Right lobe of liver (tissue), 6 donors: ENCODE results near the gene OBP2B. TPM values are rescaled to one million over a fixed set of nuclear protein-coding genes. Genes with fewer than 3 reads are reported as not detected.
"Not testable (repeated sequence)": the region's sequence is repeated elsewhere in the genome, so short reads cannot be mapped to it uniquely, and the experiment has no call there.

Source experiments
- ATAC-seq, 4 donors: fragments of 200-7000 bp; cut with Tn5 transposase; one replicate each; pipeline ENCODE4 v1.9.1; 2020; ENCODE audit warnings: mild to moderate bottlenecking in 4 of 4, moderate library complexity in 4 of 4
- DNase-seq, 3 donors: peaks; one replicate each; pipeline ENCODE4 v3.0.0-alpha.2; 2020
- H3K27ac ChIP-seq, 3 donors: fragments of 200-600 bp; one replicate each; pipeline ENCODE4 v1.8.0; 2022
- H3K27me3 ChIP-seq, 2 donors: fragments of 200-600 bp; one replicate each; pipeline ENCODE4 v1.8.0; 2022
- H3K36me3 ChIP-seq, 4 donors: fragments of 200-600 bp; sonication (generic) in 1 of 4; one replicate each; pipeline versions ENCODE4 v1.5.1 to v1.8.0; 2017 to 2022; ENCODE audit warnings: control low read depth in 1 of 4
- H3K4me1 ChIP-seq, 4 donors: fragments of 200-600 bp; sonication (generic) in 1 of 4; one replicate each; pipeline versions ENCODE4 v1.5.1 to v1.8.0; 2017 to 2022; ENCODE audit warnings: control low read depth in 1 of 4
- H3K4me3 ChIP-seq, 3 donors: fragments of 200-600 bp; one replicate each; pipeline ENCODE4 v1.8.0; 2022
- H3K9me3 ChIP-seq, 4 donors: fragments of 200-600 bp; sonication (generic) in 1 of 4; one replicate each; pipeline versions ENCODE4 v1.5.1 to v1.8.0; 2017 to 2022; ENCODE audit warnings: control low read depth in 1 of 4
- POLR2A ChIP-seq: fragments of 450-650 bp; IDR thresholded peaks from one replicate; pipeline ENCODE4 v1.6.1; 2017; ENCODE audit warnings: antibody characterized with exemption, mild to moderate bottlenecking
- WGBS: methylation state at CpG from one replicate; pipeline ENCODE4 v1.1.6; 2018; ENCODE audit warnings: low coverage, low lambda C conversion rate; ENCODE audit not compliant: insufficient coverage; ENCODE audit errors: missing lambda C conversion rate; 5-methylcytosine and 5-hydroxymethylcytosine counted together
- intact Hi-C, 2 donors: fragments of 100-400 bp; cut with DNase I; formaldehyde crosslinking; loops; one replicate each; pipeline versions ENCODE4 v1.11.2 to v1.14.1; 2022
- total RNA-seq, 6 experiments: library from RNA; depleted of rRNA in 2 of 6; stranded (reverse); fragments of >200 nt in 2 of 6; fragmentation: NEBNext Ultra II Directional in 3 of 6; extraction: Animal tissue kit (Norgen Biotek cat#: 25700) in 3 of 6; gene quantifications; one replicate each; pipeline versions ENCODE4 v1.1.0 to v1.2.4, GENCODE V29; 2016 to 2023
- TF ChIP-seq, protein P1 (sequence below), 4 donors: fragments of 200-600 bp in 3 of 4; fragments of 450-650 bp in 1 of 4; IDR thresholded peaks; one replicate each; pipeline versions ENCODE4 v1.5.1 to v1.8.0; 2016 to 2022; ENCODE audit warnings: antibody characterized with exemption in 4 of 4, mild to moderate bottlenecking in 2 of 4
- donor health status: DM: no; HTN: yes; CAD: no.
- donor health status: DM: no; HTN: no; CAD: no.
- donor health status: DM: no; HTN: no; CAD: no.
- donor health status: DM: no; HTN: yes; CAD: no.
- donor health status: DM: no; HTN: yes; CAD: no.

The OBP2B gene
- total RNA-seq, 6 experiments from 2014 or later, result not detected

DNA sequence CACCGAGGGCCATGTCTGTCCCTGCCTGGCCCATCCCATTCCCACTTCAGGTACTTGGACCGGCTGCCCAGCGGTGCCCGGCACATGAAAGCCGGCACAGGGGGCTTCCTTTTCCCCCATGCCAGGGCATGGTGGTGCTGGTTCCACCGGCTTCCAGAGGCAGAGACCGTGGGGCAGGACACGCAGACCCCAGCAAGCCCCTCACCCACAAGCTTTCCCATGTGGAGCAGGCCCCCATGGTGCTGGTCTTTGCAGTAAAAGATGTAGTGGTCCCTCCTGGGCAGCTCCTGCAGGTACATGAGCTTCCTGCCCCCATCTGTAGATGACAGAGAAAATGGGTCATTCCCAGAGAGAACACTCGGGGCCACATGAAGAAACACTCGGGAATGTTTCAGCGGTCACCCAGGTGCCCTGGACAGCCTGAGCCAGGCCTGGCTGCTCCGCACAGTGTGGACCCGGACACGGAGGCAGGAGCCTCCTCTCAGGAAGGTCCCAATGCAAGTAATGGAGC, 2.0 kb downstream of the OBP2B start:
- intact Hi-C loops, result no loop called here
- H3K36me3 ChIP-seq, result no peaks in the 10 kb centered on the region
- no CpG with 5 or more reads among the region's 14 CpGs for WGBS
- no peak overlapping the region for H3K27ac ChIP-seq
- H3K27me3 ChIP-seq, result no peaks in the 10 kb centered on the region
- H3K4me1 ChIP-seq, result no peaks in the 10 kb centered on the region
- H3K9me3 ChIP-seq, result no peaks in the 10 kb centered on the region
- H3K4me3 ChIP-seq, result no peak overlapping the region
- ATAC-seq (no peak), DNase-seq (no peak)
- TF ChIP-seq, protein P1, sequence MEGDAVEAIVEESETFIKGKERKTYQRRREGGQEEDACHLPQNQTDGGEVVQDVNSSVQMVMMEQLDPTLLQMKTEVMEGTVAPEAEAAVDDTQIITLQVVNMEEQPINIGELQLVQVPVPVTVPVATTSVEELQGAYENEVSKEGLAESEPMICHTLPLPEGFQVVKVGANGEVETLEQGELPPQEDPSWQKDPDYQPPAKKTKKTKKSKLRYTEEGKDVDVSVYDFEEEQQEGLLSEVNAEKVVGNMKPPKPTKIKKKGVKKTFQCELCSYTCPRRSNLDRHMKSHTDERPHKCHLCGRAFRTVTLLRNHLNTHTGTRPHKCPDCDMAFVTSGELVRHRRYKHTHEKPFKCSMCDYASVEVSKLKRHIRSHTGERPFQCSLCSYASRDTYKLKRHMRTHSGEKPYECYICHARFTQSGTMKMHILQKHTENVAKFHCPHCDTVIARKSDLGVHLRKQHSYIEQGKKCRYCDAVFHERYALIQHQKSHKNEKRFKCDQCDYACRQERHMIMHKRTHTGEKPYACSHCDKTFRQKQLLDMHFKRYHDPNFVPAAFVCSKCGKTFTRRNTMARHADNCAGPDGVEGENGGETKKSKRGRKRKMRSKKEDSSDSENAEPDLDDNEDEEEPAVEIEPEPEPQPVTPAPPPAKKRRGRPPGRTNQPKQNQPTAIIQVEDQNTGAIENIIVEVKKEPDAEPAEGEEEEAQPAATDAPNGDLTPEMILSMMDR (IDR thresholded peaks at IDR 0.05), result no peak
- TF ChIP-seq POLR2A, result no peak

DNA sequence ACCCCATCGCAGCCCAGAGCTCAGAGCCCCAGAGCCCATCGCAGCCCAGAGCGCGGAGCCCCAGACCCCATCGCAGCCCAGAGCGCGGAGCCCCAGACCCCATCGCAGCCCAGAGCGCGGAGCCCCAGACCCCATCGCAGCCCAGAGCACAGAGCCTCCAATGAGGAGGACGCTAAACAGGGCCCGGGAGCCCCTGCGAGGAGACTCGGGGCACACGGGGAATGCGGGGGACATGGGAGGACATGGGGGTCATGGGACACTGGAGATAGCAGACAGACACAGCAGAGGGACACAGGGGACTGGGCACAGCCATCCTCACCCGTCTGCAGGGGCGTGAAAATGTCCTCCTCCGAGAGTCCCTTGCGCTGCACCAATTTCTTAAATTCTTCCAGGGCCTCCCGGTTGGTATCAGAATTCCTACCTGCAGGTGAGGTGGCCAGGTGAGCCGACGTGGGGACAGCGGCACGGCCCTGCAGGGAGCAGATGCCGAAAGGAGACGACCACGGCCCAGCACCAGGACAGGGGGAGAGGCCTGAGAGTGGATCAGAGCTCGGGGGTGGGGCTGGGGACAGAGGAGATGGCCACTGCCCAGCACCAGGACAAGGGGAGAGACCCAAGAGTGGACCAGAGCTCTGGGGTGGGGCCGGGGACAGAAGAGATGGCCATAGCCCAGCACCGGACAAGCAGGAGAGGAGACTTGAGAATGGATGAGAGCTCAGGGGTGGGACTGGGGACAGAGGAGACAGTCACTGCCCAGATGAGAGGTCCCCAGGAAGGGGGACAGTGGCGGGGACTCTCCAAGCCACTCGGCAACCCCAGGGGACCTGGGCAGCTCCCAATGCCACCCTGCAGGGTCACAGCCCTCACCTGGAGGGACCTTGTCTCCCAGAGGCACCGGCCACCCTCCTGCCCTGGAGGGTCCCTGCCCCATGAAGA, 2.8 kb downstream of the OBP2B start:
- 47% methylated on average over 6 of the region's 35 CpGs for WGBS
- no peaks in the 10 kb centered on the region for H3K4me1 ChIP-seq
- DNase-seq (peak in 1 of 3 donors; percentile 31), ATAC-seq (no peak)
- no peaks in the 10 kb centered on the region for H3K9me3 ChIP-seq
- intact Hi-C loops, result no loop called here
- no peaks in the 10 kb centered on the region for H3K27me3 ChIP-seq
- TF ChIP-seq, protein P1 (IDR thresholded peaks at IDR 0.05), result no peak
- no peak for TF ChIP-seq POLR2A
- H3K36me3 ChIP-seq, result no peaks in the 10 kb centered on the region
- H3K27ac ChIP-seq, result no peak overlapping the region
- H3K4me3 ChIP-seq, result no peak overlapping the region

DNA sequence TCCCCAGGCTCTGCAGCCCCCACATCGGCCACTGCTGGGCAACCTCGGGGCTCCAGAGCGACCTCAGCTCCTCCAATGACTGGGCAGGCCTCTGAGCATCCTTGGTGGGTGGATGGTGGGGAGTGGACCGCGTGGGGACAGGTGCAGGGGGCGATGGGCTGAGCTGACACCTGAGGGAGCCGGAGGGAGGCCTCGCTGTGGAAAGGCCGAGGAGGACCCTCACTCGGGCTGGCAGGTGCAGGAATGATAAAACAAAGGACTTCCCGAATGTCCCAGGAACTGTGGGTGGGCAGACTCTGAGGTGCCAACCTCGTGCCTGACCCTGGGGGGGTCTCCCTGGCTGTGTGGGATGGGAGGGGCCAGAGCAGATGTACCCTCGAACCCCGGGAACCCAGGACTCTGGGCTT, 3.6 kb downstream of the OBP2B start:
- H3K9me3 ChIP-seq, H3K27me3 ChIP-seq, ATAC-seq, H3K4me1 ChIP-seq, intact Hi-C loops, H3K36me3 ChIP-seq, H3K27ac ChIP-seq, H3K4me3 ChIP-seq: not testable (repeated sequence)
- DNase-seq, result peak in 1 of 3 donors; percentile 33
- 32% methylated on average over 7 of the region's 14 CpGs for WGBS

DNA sequence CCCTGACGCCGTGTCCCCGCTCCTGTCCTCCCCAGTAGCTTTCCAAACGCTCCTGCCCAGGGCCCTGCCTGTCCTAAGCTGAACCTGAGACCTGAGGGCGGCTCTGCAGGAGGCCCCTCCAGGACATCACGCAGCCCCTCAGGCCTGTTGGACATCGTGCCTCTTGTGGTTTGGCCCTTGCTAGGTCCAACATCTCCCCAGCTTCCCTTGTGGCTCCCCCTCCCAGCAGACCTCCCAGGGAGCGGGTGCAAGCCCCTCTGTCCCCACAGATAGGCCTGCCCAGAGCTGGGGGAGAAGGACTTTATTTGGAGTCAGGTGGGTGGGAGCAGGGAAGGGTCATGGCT, 4.1 kb downstream of the OBP2B start:
- DNase-seq (peak in 1 of 3 donors; percentile 22), ATAC-seq (no peak)
- intact Hi-C loops, result no loop called here
- no peak overlapping the region for H3K27ac ChIP-seq
- H3K4me1 ChIP-seq, result no peaks in the 10 kb centered on the region
- TF ChIP-seq POLR2A, result no peak
- TF ChIP-seq, protein P1 (IDR thresholded peaks at IDR 0.05), result no peak
- H3K9me3 ChIP-seq, result no peaks in the 10 kb centered on the region
- no peaks in the 10 kb centered on the region for H3K27me3 ChIP-seq
- 90% methylated on average over 2 of the region's 8 CpGs for WGBS
- H3K36me3 ChIP-seq, result no peaks in the 10 kb centered on the region
- no peak overlapping the region for H3K4me3 ChIP-seq

DNA sequence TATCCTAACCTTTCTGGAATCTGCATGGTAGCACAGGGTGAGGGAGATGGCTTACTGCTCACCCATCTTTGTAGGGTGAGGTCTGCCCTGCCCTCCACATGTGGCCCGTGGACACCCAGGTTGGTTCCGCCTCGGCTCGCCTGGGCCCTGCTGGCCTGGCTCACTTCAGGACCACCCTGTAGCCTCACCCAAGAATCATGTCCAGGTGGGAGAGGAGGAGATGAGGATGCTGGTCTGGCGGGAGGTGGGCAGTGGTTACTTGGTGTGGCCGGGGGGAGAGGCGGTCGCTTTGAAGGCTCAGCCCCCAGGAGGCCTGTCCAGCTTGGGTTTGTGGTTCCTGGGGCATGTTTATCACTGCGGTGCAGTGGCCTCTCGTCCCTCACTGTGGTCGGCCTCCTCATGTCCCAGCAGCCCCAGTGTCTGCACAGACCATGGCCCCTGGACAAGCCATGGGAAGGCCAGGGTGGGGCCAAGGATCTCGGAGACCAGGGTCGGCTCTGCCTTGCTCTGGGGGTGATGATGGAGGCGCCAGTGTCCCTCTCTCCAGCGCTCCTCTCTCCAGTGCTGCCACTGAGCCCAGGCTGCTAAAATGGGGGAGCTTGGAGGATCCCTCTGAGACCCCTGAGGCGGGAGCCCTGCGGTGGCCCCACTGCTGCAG, 4.6 kb downstream of the OBP2B start:
- intact Hi-C loops, result no loop called here
- Histone ChIP-seq H3K4me1 (no peaks in the 10 kb centered on the region), H3K36me3 (no peaks in the 10 kb centered on the region), H3K4me3 (no peak overlapping the region), H3K9me3 (no peaks in the 10 kb centered on the region), H3K27ac (no peak overlapping the region), H3K27me3 (no peaks in the 10 kb centered on the region)
- 90% methylated on average over 4 of the region's 17 CpGs for WGBS
- DNase-seq (peak in 1 of 3 donors; percentile 36), ATAC-seq (no peak)
- no peak for TF ChIP-seq POLR2A
- TF ChIP-seq, protein P1 (IDR thresholded peaks at IDR 0.05), result no peak
